ENCODE measurements around the gene DNAJC15. TPM values are rescaled to one million over a fixed set of nuclear protein-coding genes. Genes with fewer than 3 reads are reported as not detected.

Gene DNAJC15
- polyA plus RNA-seq, 6 donors from 2014 or later, result 17.0 to 46.1 (median 32.9) TPM

DNA sequence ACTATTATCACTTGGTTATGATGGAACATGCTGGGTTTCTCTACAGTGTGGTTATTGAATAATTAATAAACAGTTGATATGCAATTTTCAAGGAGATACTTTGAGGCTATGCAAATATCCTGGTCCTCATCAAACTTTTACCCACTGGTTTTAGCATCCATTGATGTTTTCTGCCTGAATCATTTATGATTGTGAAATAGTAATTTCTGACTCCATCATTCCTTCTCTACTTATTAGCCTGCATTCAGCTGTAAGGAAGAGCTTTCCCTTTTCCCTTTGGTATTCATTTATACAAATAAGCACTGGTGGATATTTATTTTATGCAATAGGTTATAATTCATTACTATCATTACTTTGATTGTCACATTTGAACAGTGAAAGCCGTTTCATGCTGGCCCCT, 13.9 kb upstream of the DNAJC15 start:
- Mint-ChIP-seq H3K4me1 (no peaks in the 10 kb centered on the region), H3K4me3 (no peak overlapping the region), H3K27ac (no peak overlapping the region), H3K9me3 (no peaks in the 10 kb centered on the region), H3K27me3 (no peaks in the 10 kb centered on the region), H3K36me3 (no peaks in the 10 kb centered on the region)
- DNase-seq, result no peak
- no peak for ATAC-seq (ENCODE audit: low read depth in 2 of 2)

GRCh38 chr13:43014162-43014561, 9.2 kb upstream of the DNAJC15 start:
- DNase-seq (no peak), ATAC-seq (ENCODE audit: low read depth in 2 of 2) (no peak)
- Mint-ChIP-seq H3K4me3 (no peak overlapping the region), H3K36me3 (no peaks in the 10 kb centered on the region), H3K4me1 (no peaks in the 10 kb centered on the region), H3K27me3 (no peaks in the 10 kb centered on the region), H3K27ac (no peak overlapping the region), H3K9me3 (no peaks in the 10 kb centered on the region)

DNA sequence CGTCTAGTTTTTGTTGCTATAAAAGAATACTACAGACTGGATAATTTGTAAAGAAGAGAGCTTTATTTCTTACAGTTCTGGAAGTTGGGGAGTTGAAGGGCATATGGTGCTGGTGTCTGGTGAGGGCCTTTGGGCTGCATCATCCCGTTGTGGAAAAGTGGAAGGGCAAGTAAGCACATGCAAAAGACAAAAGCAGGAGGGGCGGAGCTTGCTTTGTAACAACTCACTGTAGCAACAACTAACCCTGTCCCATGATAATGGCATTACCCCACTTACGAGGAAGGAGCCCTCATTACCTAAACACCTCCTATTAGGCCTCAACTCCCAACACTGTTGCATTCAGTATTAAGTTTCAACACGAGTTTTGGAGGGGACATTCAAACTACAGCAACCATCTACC, 7.2 kb upstream of the DNAJC15 start:
- H3K27ac Mint-ChIP-seq, result no peak overlapping the region
- no peaks in the 10 kb centered on the region for H3K9me3 Mint-ChIP-seq
- H3K4me1 Mint-ChIP-seq, result no peaks in the 10 kb centered on the region
- H3K36me3 Mint-ChIP-seq, result no peaks in the 10 kb centered on the region
- no peak for ATAC-seq (ENCODE audit: low read depth in 2 of 2)
- no peak for DNase-seq
- H3K4me3 Mint-ChIP-seq, result no peak overlapping the region
- H3K27me3 Mint-ChIP-seq, result no peaks in the 10 kb centered on the region

DNA sequence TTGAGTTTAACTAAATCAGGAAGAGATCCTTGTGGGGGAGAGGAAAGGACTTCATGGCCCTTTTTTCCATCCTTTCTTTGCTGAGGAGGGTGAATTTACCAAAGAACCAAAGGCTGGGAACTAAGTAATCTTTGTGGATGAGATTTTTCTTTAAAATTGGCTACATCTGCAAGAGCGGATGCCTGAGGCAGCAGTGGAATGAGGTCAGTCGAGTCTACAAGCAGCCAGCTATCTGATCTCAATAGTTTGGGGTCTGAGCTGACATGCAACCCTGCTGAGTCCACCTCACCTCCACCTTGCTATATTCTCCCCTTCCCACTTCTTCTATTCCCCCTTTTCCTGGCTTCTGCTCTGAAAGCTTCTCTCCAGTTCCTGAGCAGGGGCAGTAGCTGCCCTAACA, 3.6 kb upstream of the DNAJC15 start:
- Mint-ChIP-seq H3K9me3 (no peaks in the 10 kb centered on the region), H3K4me3 (no peak overlapping the region), H3K36me3 (no peaks in the 10 kb centered on the region), H3K27me3 (no peaks in the 10 kb centered on the region), H3K27ac (no peak overlapping the region), H3K4me1 (peaks cover 8 to 20% (median 16%) of the 10 kb centered on the region in 3 donors)
- ATAC-seq (ENCODE audit: low read depth in 2 of 2), result no peak
- no peak for DNase-seq

DNA sequence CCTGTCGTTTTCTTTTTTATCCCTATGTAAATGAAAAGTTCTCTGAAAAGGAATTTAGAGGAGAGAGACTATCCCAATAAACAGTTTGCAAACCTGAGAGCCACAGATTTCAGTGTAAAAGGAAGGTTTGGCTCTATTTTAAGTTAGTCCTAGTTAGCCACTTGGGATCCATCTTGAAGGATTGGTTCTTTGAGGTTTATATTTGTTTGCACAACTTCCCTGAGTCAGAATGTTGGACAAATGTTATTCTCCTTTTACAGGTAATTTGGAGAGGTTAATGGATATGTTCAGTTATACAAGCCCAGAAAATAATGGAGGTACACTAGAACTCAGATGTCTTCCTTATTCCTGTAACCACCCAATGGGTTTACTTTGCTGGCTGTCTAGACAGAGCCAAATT, 2.6 kb upstream of the DNAJC15 start:
- no peak overlapping the region for H3K27ac Mint-ChIP-seq
- no peaks in the 10 kb centered on the region for H3K27me3 Mint-ChIP-seq
- H3K9me3 Mint-ChIP-seq, result no peaks in the 10 kb centered on the region
- no peak overlapping the region for H3K4me3 Mint-ChIP-seq
- no peaks in the 10 kb centered on the region for H3K36me3 Mint-ChIP-seq
- peaks cover 14 to 30% (median 25%) of the 10 kb centered on the region in 3 donors for H3K4me1 Mint-ChIP-seq
- DNase-seq (no peak), ATAC-seq (ENCODE audit: low read depth in 2 of 2) (no peak)

DNA sequence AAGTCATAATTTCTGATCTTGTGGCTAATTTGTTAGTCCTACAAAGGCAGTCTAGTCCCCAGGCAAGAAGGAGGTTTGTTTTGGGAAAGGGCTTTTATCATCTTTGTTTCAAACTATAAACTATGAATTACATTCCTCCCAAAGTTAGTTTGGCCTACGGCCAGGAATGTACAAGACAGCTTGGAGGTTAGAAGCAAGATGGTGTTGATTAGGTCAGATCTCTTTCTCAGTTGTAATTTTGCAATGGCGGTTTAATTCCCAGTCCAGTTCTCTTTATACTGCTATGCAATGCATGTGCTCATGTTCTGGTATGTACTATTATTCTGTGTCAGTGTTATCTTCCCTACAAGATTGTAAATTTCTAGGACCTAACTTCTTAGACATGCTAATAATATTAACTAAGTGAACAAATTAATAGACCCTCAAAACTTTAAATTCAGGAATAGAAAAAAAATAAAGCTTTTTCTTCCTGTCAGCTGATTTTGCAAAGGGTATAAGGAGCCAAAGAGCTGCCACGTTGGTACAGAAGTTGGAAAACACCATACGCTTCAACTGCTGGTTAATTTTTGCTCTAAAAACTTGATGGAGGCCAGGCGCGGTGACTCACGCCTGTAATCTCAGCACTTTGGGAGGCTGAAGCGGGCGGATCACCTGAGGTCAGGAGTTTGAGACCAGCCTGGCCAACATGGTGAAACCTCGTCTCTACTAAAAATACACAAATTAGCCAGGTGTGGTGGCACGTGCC, 1.3 kb upstream of the DNAJC15 start:
- no peak for ATAC-seq (ENCODE audit: low read depth in 2 of 2)

GRCh38 chr13:43022934-43023288, 475 bp upstream of the DNAJC15 start:
- H3K27me3 Mint-ChIP-seq, result no peaks in the 10 kb centered on the region
- peaks cover under 1 to 1% of the 10 kb centered on the region in 2 donors for H3K36me3 Mint-ChIP-seq
- H3K9me3 Mint-ChIP-seq, result no peaks in the 10 kb centered on the region
- DNase-seq (no peak), ATAC-seq (ENCODE audit: low read depth in 2 of 2) (peak in 1 of 2 donors; percentile 2)
- H3K4me3 Mint-ChIP-seq, result peak overlapping the region; percentile 88 to 99 (median 97)
- peaks cover 19 to 44% (median 25%) of the 10 kb centered on the region in 3 donors for H3K4me1 Mint-ChIP-seq
- peak overlapping the region; percentile 74 to 99 (median 97) for H3K27ac Mint-ChIP-seq

More for the DNA sequence above, 1.3 kb upstream of the DNAJC15 start:
- peak overlapping the region in 3 of 8 donors; percentile 4 to 88 (median 48) for H3K4me3 Mint-ChIP-seq
- DNase-seq, result no peak
- no peaks in the 10 kb centered on the region for H3K27me3 Mint-ChIP-seq
- no peaks in the 10 kb centered on the region for H3K36me3 Mint-ChIP-seq
- no peak overlapping the region for H3K27ac Mint-ChIP-seq
- peaks cover 19 to 36% (median 25%) of the 10 kb centered on the region in 3 donors for H3K4me1 Mint-ChIP-seq
- H3K9me3 Mint-ChIP-seq, result no peaks in the 10 kb centered on the region

GRCh38 chr13:43026262-43026661, 2.9 kb downstream of the DNAJC15 start:
- no peak for ATAC-seq (ENCODE audit: low read depth in 2 of 2)
- Mint-ChIP-seq H3K36me3 (peaks cover 7 to 8% of the 10 kb centered on the region in 2 donors), H3K9me3 (no peaks in the 10 kb centered on the region), H3K4me3 (peak overlapping the region in 2 of 8 donors; percentile 39 to 50), H3K27me3 (no peaks in the 10 kb centered on the region), H3K27ac (peak overlapping the region in 1 of 6 donors; percentile 32), H3K4me1 (peaks cover 39 to 65% (median 42%) of the 10 kb centered on the region in 3 donors)
- DNase-seq, result no peak

DNA sequence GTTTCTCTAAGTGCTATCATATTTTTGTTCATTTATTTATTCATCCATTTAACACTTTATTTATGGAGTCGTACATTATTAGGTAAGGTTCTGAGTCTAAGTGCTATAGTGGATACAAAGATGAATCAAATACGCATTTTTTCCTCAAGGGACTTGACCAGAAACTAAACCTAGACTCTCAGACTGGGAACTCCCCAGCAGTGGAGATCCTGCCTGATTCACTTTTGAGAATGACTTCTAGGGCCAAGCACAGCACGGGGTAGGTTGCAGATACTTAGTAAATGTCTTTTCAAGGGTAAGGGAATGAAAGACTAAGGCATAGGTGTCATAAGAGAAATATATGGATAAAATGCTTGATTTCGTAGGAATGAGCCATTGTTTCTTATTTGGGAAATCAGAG, 7.2 kb downstream of the DNAJC15 start:
- H3K27ac Mint-ChIP-seq, result peak overlapping the region in 1 of 6 donors; percentile 14
- H3K36me3 Mint-ChIP-seq, result peaks cover 22 to 23% of the 10 kb centered on the region in 2 donors
- peaks cover 27 to 62% (median 46%) of the 10 kb centered on the region in 3 donors for H3K4me1 Mint-ChIP-seq
- no peaks in the 10 kb centered on the region for H3K9me3 Mint-ChIP-seq
- DNase-seq, result no peak
- ATAC-seq (ENCODE audit: low read depth in 2 of 2), result peak in 1 of 2 donors; percentile 38
- H3K4me3 Mint-ChIP-seq, result no peak overlapping the region
- no peaks in the 10 kb centered on the region for H3K27me3 Mint-ChIP-seq

DNA sequence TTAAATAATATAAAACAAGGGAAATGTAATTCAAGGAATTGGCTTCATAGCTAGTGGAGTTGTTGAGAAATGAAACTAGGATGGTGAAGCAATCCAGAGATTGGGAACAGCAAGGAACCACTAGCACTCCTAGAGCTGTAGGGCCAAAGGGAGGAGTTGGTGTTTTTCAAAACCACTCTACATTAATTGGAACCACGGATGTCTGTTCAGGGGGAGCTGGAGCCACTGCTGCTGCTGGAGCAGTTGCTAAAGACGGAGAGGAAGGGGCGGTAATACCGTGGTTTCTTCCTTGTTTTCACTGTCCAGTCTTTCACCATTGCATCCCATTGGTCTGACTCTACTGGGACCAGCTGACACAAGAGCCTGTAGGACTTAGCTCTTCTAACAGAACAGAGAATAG, 8.5 kb downstream of the DNAJC15 start:
- H3K4me3 Mint-ChIP-seq, result peak overlapping the region in 1 of 8 donors; percentile 49
- no peaks in the 10 kb centered on the region for H3K9me3 Mint-ChIP-seq
- peaks cover 27 to 58% (median 41%) of the 10 kb centered on the region in 3 donors for H3K4me1 Mint-ChIP-seq
- peak overlapping the region in 1 of 6 donors; percentile 6 for H3K27ac Mint-ChIP-seq
- peaks cover 22 to 23% of the 10 kb centered on the region in 2 donors for H3K36me3 Mint-ChIP-seq
- ATAC-seq (ENCODE audit: low read depth in 2 of 2) (no peak), DNase-seq (no peak)
- H3K27me3 Mint-ChIP-seq, result no peaks in the 10 kb centered on the region

- DNase-seq (no peak), ATAC-seq (ENCODE audit: low read depth in 2 of 2) (no peak)
- Mint-ChIP-seq H3K4me1 (peaks cover 30 to 53% (median 45%) of the 10 kb centered on the region in 3 donors), H3K9me3 (no peaks in the 10 kb centered on the region), H3K27me3 (no peaks in the 10 kb centered on the region), H3K27ac (peak overlapping the region in 2 of 6 donors; percentile 9 to 82), H3K36me3 (peaks cover 20 to 28% of the 10 kb centered on the region in 2 donors), H3K4me3 (no peak overlapping the region)
These were observed 9.7 kb downstream of the DNAJC15 start for GRCh38 chr13:43033038-43033437.

DNA sequence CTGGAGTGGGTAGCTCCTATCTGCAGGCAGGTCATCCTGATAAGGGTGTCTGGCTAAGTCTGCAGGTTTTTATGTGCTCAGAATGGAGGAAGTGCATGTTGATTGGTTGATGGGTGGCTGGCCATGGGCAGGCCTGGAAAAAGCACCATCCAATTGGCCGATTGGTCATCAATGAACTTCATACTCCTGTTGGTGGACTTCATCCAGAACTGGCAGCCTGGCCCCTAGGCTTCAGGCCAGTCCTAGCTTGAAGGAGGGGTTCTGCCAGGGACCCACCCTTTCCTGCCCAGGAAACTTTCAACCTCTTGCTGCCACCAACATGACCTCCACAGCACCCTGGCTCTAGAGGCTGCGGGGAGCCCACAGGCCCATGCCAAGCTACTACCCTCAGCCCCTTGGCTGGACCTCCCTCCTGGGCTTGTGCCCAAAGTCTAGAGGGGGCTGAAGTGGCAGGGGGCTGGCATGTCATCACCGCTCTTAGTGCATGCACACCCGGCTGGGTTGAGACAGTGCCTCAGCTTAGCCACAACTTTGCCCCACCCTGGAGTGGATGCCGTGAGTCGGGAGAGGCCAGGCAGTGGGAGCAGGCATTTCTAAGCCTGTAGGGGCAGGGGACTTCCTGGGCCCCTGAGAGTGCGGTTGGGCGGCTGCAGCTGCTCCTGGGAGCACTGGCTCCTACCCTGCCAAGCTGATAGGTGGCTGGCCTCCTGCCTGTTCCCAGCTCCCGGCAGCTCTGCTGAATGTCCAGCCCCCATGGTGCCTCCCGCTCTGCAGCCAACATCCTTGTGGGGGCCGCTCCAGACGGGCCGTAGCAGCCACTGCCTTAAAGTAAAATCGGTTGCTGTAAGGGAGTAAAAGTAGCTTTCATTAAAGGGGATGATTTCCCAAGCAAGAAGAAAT, 13.2 kb downstream of the DNAJC15 start:
- DNase-seq, result no peak
- H3K27ac Mint-ChIP-seq, result peak overlapping the region in 1 of 6 donors; percentile 86
- H3K36me3 Mint-ChIP-seq, result peaks cover 14 to 26% of the 10 kb centered on the region in 2 donors
- H3K27me3 Mint-ChIP-seq, result no peaks in the 10 kb centered on the region
- ATAC-seq (ENCODE audit: low read depth in 2 of 2), result no peak
- peak overlapping the region in 1 of 8 donors; percentile 61 for H3K4me3 Mint-ChIP-seq
- peaks cover 40 to 67% (median 42%) of the 10 kb centered on the region in 3 donors for H3K4me1 Mint-ChIP-seq
- no peaks in the 10 kb centered on the region for H3K9me3 Mint-ChIP-seq

GRCh38 chr13:43039966-43040365, 16.6 kb downstream of the DNAJC15 start:
- peaks cover 0 to 4% (median 0%) of the 10 kb centered on the region in 7 donors for H3K9me3 Mint-ChIP-seq
- H3K4me1 Mint-ChIP-seq, result peaks cover 49 to 79% (median 68%) of the 10 kb centered on the region in 3 donors
- no peaks in the 10 kb centered on the region for H3K27me3 Mint-ChIP-seq
- no peak for ATAC-seq (ENCODE audit: low read depth in 2 of 2)
- H3K27ac Mint-ChIP-seq, result peak overlapping the region in 2 of 6 donors; percentile 66 to 92
- H3K36me3 Mint-ChIP-seq, result peaks cover 0 to 11% of the 10 kb centered on the region in 2 donors
- H3K4me3 Mint-ChIP-seq, result peak overlapping the region in 2 of 8 donors; percentile 12 to 48
- no peak for DNase-seq
